Esophagus squamous epithelium (tissue), 5 donors: ENCODE measurements around the gene TPI1. TPM values are rescaled to one million over a fixed set of nuclear protein-coding genes. Genes with fewer than 3 reads are reported as not detected.
A peak's percentile ranks its signal among the peaks of the same experiment; 100 is the strongest.
"Not testable (repeated sequence)": the region's sequence is repeated elsewhere in the genome, so short reads cannot be mapped to it uniquely, and the experiment has no call there.

Experiments used
- DNase-seq: peaks from one replicate; lab custom pipeline; 2025; lab: John Stamatoyannopoulos, UW
- H3K27ac ChIP-seq, 4 donors: fragments of 200-600 bp; sonication (generic); one replicate each; pipeline ENCODE4 v1.5.1; 2016 to 2019; ENCODE audit warnings: mild to moderate bottlenecking in 1 of 4
- H3K27me3 ChIP-seq, 4 donors: fragments of 200-600 bp; sonication (generic); 1 replicate in 3 of 4; 2 replicates in 1 of 4; pipeline versions ENCODE4 v1.5.1 to v1.6.0; 2017 to 2021; ENCODE audit warnings: antibody characterized with exemption in 1 of 4
- H3K36me3 ChIP-seq, 3 donors: fragments of 200-600 bp; sonication (generic); one replicate each; pipeline ENCODE4 v1.5.1; 2016 to 2019
- H3K4me1 ChIP-seq, 3 donors: fragments of 200-600 bp; sonication (generic); one replicate each; pipeline ENCODE4 v1.5.1; 2017 to 2019
- H3K4me3 ChIP-seq, 4 donors: fragments of 200-600 bp; sonication (generic); 1 replicate in 3 of 4; 2 replicates in 1 of 4; pipeline ENCODE4 v1.5.1; 2016 to 2019; ENCODE audit warnings: mild to moderate bottlenecking in 2 of 4, moderate library complexity in 1 of 4
- H3K9me3 ChIP-seq, 3 donors: fragments of 200-600 bp; sonication (generic); one replicate each; pipeline ENCODE4 v1.5.1; 2016 to 2019
- CTCF ChIP-seq, 6 experiments: fragments of 450-650 bp in 4 of 6; fragments of 200-600 bp in 2 of 6; sonication (generic) in 2 of 6; IDR thresholded peaks; one replicate each; pipeline ENCODE4 v1.5.1; 2016 to 2019; ENCODE audit warnings: antibody characterized with exemption in 6 of 6, mild to moderate bottlenecking in 4 of 6, moderate library complexity in 4 of 6
- POLR2A ChIP-seq, 4 donors: fragments of 450-650 bp; IDR thresholded peaks; one replicate each; pipeline ENCODE4 v1.6.1; 2017; ENCODE audit warnings: antibody characterized with exemption in 4 of 4, mild to moderate bottlenecking in 4 of 4, moderate library complexity in 3 of 4
- WGBS, 2 donors: methylation state at CpG; one replicate each; pipeline ENCODE4 v1.1.5; 2018; 5-methylcytosine and 5-hydroxymethylcytosine counted together
- intact Hi-C: fragments of 100-400 bp; cut with DNase I; formaldehyde crosslinking; loops from one replicate; pipeline ENCODE4 v1.15.0; 2022
- total RNA-seq, 4 donors: library from RNA; depleted of rRNA; stranded (reverse); fragments of >200 nt; gene quantifications; one replicate each; pipeline ENCODE4 v1.1.0, GENCODE V29; 2016
- donor health status: DM: yes; HTN: yes; CAD: no.

Gene TPI1
- total RNA-seq, 4 donors from 2014 or later: 547 to 938 (median 723) TPM

- H3K36me3 ChIP-seq: peaks cover 18 to 75% (median 30%) of the 10 kb centered on the region in 3 donors
- DNase-seq: peak; percentile 35
- no peaks in the 10 kb centered on the region for H3K27me3 ChIP-seq
- peaks cover 32 to 51% (median 33%) of the 10 kb centered on the region in 3 donors for H3K4me1 ChIP-seq
- H3K9me3 ChIP-seq: no peaks in the 10 kb centered on the region
- 3% methylated on average over 5 of the region's 33 CpGs; no CpG with 5 or more reads in 1 of the 2 donors for WGBS, 2 donors
- peak overlapping the region; percentile 94 to 100 (median 98) for H3K27ac ChIP-seq
- H3K4me3 ChIP-seq: peak overlapping the region; percentile 90 to 100 (median 96)
- no peak for TF ChIP-seq CTCF (IDR thresholded peaks at IDR 0.05)
- TF ChIP-seq POLR2A (IDR thresholded peaks at IDR 0.05): no peak
- intact Hi-C loops: no loop called here
These were observed 365 bp upstream of the TPI1 start for GRCh38 chr12:6866920-6867412.

GRCh38 chr12:6868211-6869048, 1.1 kb downstream of the TPI1 start:
- H3K4me3 ChIP-seq: peak overlapping the region; percentile 90 to 100 (median 96)
- H3K27ac ChIP-seq: peak overlapping the region; percentile 94 to 100 (median 98)
- H3K27me3 ChIP-seq: no peaks in the 10 kb centered on the region
- H3K4me1 ChIP-seq: peaks cover 35 to 62% (median 41%) of the 10 kb centered on the region in 3 donors
- H3K9me3 ChIP-seq: no peaks in the 10 kb centered on the region
- DNase-seq: no peak
- TF ChIP-seq POLR2A (IDR thresholded peaks at IDR 0.05) (no peak), CTCF (IDR thresholded peaks at IDR 0.05) (no peak)
- whole genome bisulfite sequencing, 2 donors: 12 to 14% methylated on average over 7 to 14 of the region's 22 CpGs
- intact Hi-C loops: no loop called here
- peaks cover 18 to 60% (median 19%) of the 10 kb centered on the region in 3 donors for H3K36me3 ChIP-seq

GRCh38 chr12:6869049-6870021, 2.0 kb downstream of the TPI1 start:
- WGBS, 2 donors: 17 to 21% methylated on average over 9 to 12 of the region's 12 CpGs
- peaks cover 41 to 72% (median 42%) of the 10 kb centered on the region in 3 donors for H3K4me1 ChIP-seq
- intact Hi-C loops: loop anchor here (10.0 kb wide), 1 partner anchor 55 kb away; the partner anchor contains the start of gene ATN1
- H3K27me3 ChIP-seq: no peaks in the 10 kb centered on the region
- H3K27ac ChIP-seq: peak overlapping the region; percentile 94 to 100 (median 98)
- H3K36me3 ChIP-seq: peaks cover 12 to 51% (median 19%) of the 10 kb centered on the region in 3 donors
- H3K4me3 ChIP-seq: peak overlapping the region; percentile 90 to 100 (median 96)
- H3K9me3 ChIP-seq: no peaks in the 10 kb centered on the region
- DNase-seq: no peak
- peak; percentile 84 to 93 (median 92) for TF ChIP-seq CTCF (IDR thresholded peaks at IDR 0.05)
- TF ChIP-seq POLR2A (IDR thresholded peaks at IDR 0.05): no peak

GRCh38 chr12:6870304-6870703, 3.0 kb downstream of the TPI1 start:
- H3K4me3 ChIP-seq, H3K9me3 ChIP-seq, DNase-seq, H3K27me3 ChIP-seq: not testable (repeated sequence)
- Histone ChIP-seq H3K4me1 (peaks cover 41 to 76% (median 42%) of the 10 kb centered on the region in 3 donors), H3K36me3 (peaks cover 8 to 42% (median 11%) of the 10 kb centered on the region in 3 donors), H3K27ac (peak overlapping the region in 2 of 4 donors; percentile 94)
- 51 to 67% methylated on average over 2 to 4 of the region's 4 CpGs for WGBS, 2 donors
- intact Hi-C loops: loop anchor here (10.0 kb wide), 1 partner anchor 54 kb away; the partner anchor contains the start of gene ATN1
